AG20443 (cell line): ENCODE data around the gene IRX2.
A peak's percentile ranks its signal among the peaks of the same experiment; 100 is the strongest.

Experiments used
- DNase-seq: peaks from one replicate; pipeline ENCODE4 v3.0.0; 2012; ENCODE audit warnings: low spot score, mixed read lengths

IRX2 gene

GRCh38 chr5:2751592-2752021, at the start of gene IRX2:
Gene IRX2 (minus strand): TSS chr5:2751677. CDS start chr5:2751413, 264 bp downstream.
- peak; percentile 94 for DNase-seq

- no peak for DNase-seq
These were observed 48.6 kb upstream of the IRX2 start for GRCh38 chr5:2800035-2800434.

GRCh38 chr5:2797981-2798380, 46.5 kb upstream of the IRX2 start:
- DNase-seq = no peak

GRCh38 chr5:2797160-2797559, 45.7 kb upstream of the IRX2 start:
- DNase-seq = no peak

GRCh38 chr5:2783223-2783622, 31.7 kb upstream of the IRX2 start:
- no peak for DNase-seq

GRCh38 chr5:2782658-2783057, 31.2 kb upstream of the IRX2 start:
- no peak for DNase-seq

- no peak for DNase-seq
These were observed 29.1 kb upstream of the IRX2 start for GRCh38 chr5:2780421-2781171.

- DNase-seq = no peak
These were observed 28.0 kb upstream of the IRX2 start for GRCh38 chr5:2779459-2779858.

- no peak for DNase-seq
These were observed 25.1 kb upstream of the IRX2 start for GRCh38 chr5:2776337-2777302.

- DNase-seq = no peak
These were observed 21.9 kb upstream of the IRX2 start for GRCh38 chr5:2773327-2773726.

- no peak for DNase-seq
These were observed 15.6 kb upstream of the IRX2 start for GRCh38 chr5:2767089-2767488.

- DNase-seq = no peak
These were observed 13.1 kb upstream of the IRX2 start for GRCh38 chr5:2764581-2764980.

- no peak for DNase-seq
These were observed 12.0 kb upstream of the IRX2 start for GRCh38 chr5:2763533-2763794.

GRCh38 chr5:2762744-2763532, 11.5 kb upstream of the IRX2 start:
- no peak for DNase-seq

- no peak for DNase-seq
These were observed 10.5 kb upstream of the IRX2 start for GRCh38 chr5:2761921-2762488.

- DNase-seq = no peak
These were observed 8.4 kb upstream of the IRX2 start for GRCh38 chr5:2759696-2760461.

GRCh38 chr5:2759091-2759490, 7.6 kb upstream of the IRX2 start:
- no peak for DNase-seq

GRCh38 chr5:2758632-2759031, 7.2 kb upstream of the IRX2 start:
- no peak for DNase-seq

GRCh38 chr5:2757563-2758351, 6.3 kb upstream of the IRX2 start:
- DNase-seq = peak; percentile 74
